SK-N-MC (cell line): Measurements from ENCODE around the gene CCR6.

Experiments used
- EZH2 ChIP-seq: fragments of 200-600 bp; sonication (generic); IDR thresholded peaks from one replicate; pipeline ENCODE4 v1.6.1; 2017; ENCODE audit warnings: antibody characterized with exemption
- FOXP2 ChIP-seq: optimal IDR thresholded peaks from 2 replicates; pipeline ENCODE3; 2011; ENCODE audit warnings: mild to moderate bottlenecking, moderate library complexity; ENCODE audit not compliant: insufficient read depth; ENCODE audit errors: extremely low read length, control extremely low read depth
- POLR2AphosphoS5 ChIP-seq: IDR thresholded peaks from 2 replicates; pipeline ENCODE4 v1.6.1; 2012; ENCODE audit warnings: mild to moderate bottlenecking, low read depth, low read length, borderline replicate concordance

DNA sequence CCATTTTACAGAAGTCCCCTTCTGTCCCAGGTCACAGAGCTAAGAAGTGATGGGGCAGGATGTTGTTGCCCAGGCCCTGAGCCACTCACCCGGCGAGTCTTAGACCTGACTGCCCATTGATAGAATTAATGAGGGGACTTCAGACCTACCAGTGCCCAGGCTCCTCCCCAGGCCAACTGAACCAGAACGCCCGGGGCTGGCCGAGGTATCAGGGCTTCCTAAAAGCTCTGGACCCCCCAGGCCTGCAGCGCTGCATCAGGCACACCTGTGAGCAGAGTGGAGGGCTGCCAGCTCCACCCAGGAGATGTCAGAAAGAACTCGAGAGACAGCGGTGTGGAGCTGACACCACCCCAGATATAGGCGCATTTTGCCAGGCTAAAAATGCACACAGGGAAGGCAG lies 31.4 kb downstream of the CCR6 start:
- TF ChIP-seq POLR2AphosphoS5, result no peak
- no peak for TF ChIP-seq EZH2
- no peak for TF ChIP-seq FOXP2
